22Rv1 (cell line): ENCODE results near the gene CSTF2T.

Source experiments
- CTCF ChIP-seq: fragments of 450-650 bp; IDR thresholded peaks from 2 replicates; pipeline ENCODE4 v1.5.1; 2017; ENCODE audit warnings: mild to moderate bottlenecking
- ZFX ChIP-seq: fragments of 450-650 bp; IDR thresholded peaks from 2 replicates; pipeline ENCODE4 v1.6.1; 2017; ENCODE audit warnings: antibody characterized with exemption, borderline replicate concordance

- TF ChIP-seq CTCF = no peak
- TF ChIP-seq ZFX = no peak
Observed at GRCh38 chr10:51683031-51683691, 16.2 kb downstream of the CSTF2T start.
